GM18951 (cell line): ENCODE data around the gene TSTD2.
"Not testable (repeated sequence)": the region's sequence is repeated elsewhere in the genome, so short reads cannot be mapped to it uniquely, and the experiment has no call there.

Source experiments
- POLR2A ChIP-seq: IDR thresholded peaks from 4 replicates; pipeline ENCODE4 v1.6.1; 2011; ENCODE audit warnings: mild to moderate bottlenecking; ENCODE audit not compliant: insufficient read length, insufficient read depth; ENCODE audit errors: extremely low read depth
- in situ Hi-C: fragments of 300-500 bp; cut with MboI; formaldehyde crosslinking; loops from one replicate; pipeline ENCODE4 v1.12.0; 2022; ENCODE audit warnings: low sequenced_read_pairs, mixed read lengths, inconsistent platforms; ENCODE audit not compliant: unreplicated experiment

Gene TSTD2

DNA sequence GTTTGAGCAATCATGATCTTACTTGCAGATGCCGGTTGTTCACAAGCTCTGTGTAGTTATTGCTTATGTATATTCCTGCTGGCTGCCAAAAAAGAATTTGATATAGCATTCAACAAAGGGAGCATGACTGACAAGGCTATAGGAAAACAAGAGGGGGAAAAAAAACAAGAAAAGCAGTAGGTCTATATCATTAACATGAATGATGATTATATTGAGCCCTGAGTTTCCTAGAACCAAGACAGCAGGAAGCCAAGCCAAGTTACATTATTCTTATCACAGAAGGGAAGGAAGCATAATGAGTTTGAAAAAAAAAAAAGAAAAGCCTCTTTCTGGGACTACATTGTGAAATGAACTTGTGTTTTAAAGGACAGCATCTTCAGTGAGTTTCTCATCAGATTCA, 41.0 kb downstream of the TSTD2 start:
- TF ChIP-seq POLR2A: no peak
- in situ Hi-C loops: no loop called here

GRCh38 chr9:97591535-97591934, 41.6 kb downstream of the TSTD2 start:
- in situ Hi-C loops: no loop called here

DNA sequence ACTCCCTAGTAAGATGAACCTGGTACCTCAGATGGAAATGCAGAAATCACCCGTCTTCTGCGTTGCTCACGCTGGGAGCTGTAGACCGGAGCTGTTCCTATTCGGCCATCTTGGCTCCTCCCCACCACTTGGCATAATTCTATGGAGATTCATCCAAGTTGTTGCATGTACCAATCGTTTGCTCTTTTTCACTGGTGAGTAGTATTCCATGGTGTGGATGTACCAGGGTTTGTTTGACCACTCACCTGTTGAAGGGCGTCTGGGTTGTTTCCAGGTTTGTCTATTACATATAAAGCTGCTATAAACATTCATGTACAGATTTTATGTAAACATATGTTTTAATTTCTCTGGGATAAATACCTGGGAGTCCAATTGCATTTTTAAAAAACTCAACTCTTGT, 46.3 kb downstream of the TSTD2 start:
- in situ Hi-C loops: not testable (repeated sequence)

More at GRCh38 chr9:97591535-97591934, 41.6 kb downstream of the TSTD2 start:
- TF ChIP-seq POLR2A: no peak

DNA sequence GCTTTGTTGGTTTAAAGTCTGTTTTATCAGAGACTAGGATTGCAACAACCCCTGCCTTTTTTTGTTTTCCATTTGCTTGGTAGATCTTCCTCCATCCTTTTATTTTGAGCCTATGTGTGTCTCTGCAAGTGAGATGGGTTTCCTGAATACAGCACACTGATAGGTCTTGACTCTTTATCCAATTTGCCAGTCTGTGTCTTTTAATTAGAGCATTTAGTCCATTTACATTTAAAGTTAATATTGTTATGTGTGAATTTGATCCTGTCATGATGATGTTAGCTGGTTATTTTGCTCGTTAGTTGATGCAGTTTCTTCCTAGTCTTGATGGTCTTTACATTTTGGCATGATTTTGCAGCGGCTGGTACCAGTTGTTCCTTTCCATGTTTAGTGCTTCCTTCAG, 48.4 kb downstream of the TSTD2 start:
- in situ Hi-C loops: not testable (repeated sequence)

- in situ Hi-C loops: not testable (repeated sequence)
These were observed 51.6 kb downstream of the TSTD2 start for GRCh38 chr9:97581590-97581989.

- no peak for TF ChIP-seq POLR2A
- in situ Hi-C loops: no loop called here
These were observed 53.3 kb downstream of the TSTD2 start for GRCh38 chr9:97579914-97580313.

GRCh38 chr9:97578846-97579245, 54.3 kb downstream of the TSTD2 start:
- in situ Hi-C loops: no loop called here
- no peak for TF ChIP-seq POLR2A

- in situ Hi-C loops: no loop called here
- no peak for TF ChIP-seq POLR2A
These were observed 56.1 kb downstream of the TSTD2 start for GRCh38 chr9:97577051-97577450.

GRCh38 chr9:97575673-97576200, 57.4 kb downstream of the TSTD2 start:
- TF ChIP-seq POLR2A: no peak
- in situ Hi-C loops: no loop called here

GRCh38 chr9:97574921-97575672, 58.1 kb downstream of the TSTD2 start:
- peak; percentile 23 for TF ChIP-seq POLR2A
- in situ Hi-C loops: not testable (repeated sequence)

DNA sequence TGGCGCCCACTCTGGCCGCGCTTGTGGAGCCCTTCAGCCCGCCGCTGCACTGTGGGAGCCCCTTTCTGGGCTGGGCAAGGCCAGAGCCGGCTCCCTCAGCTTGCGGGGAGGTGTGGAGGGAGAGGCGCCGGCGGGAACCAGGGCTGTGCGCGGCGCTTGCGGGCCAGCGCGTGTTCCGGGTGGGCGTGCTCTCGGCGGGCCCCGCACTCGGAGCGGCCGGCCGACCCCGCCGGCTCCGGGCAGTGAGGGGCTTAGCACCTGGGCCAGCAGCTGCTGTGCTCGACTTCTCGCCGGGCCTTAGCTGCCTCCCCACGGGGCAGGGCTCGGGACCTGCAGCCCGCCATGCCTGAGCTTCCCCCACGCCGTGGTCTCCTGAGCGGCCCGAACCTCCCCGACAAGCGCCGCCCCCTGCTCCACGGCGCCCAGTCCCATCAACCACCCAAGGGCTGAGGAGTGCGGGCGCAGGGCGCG, 59.0 kb downstream of the TSTD2 start:
- in situ Hi-C loops: not testable (repeated sequence)

DNA sequence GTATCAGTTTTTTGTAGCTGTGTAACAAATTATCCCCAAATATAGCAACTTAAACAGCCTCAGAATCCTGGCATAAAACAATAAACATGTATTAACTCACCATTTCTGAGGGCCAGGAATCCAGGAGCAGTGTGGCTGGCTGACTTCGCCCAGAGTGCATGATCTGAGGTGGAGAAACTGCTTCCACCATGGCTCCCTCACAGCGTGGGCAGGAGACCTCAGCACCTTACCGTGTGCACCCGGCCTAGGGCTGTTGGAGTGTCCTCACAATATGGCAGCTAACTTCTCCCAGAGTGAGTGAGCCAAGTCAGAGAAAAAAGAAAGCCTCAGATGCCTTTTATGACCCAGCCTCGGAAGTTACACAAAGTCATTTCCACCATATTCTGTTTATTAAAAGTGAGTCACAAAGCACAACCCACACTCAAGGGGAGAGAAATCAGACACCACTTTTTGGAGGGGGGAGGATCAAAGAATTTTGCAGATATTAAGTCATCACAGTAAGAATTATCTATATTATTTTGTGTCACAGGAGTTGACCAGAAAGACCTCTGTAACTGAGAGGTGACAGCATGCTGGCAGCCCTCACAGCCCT, 59.6 kb downstream of the TSTD2 start:
- TF ChIP-seq POLR2A: no peak
- in situ Hi-C loops: no loop called here

- TF ChIP-seq POLR2A: no peak
- in situ Hi-C loops: no loop called here
These were observed 60.2 kb downstream of the TSTD2 start for GRCh38 chr9:97572892-97573365.

DNA sequence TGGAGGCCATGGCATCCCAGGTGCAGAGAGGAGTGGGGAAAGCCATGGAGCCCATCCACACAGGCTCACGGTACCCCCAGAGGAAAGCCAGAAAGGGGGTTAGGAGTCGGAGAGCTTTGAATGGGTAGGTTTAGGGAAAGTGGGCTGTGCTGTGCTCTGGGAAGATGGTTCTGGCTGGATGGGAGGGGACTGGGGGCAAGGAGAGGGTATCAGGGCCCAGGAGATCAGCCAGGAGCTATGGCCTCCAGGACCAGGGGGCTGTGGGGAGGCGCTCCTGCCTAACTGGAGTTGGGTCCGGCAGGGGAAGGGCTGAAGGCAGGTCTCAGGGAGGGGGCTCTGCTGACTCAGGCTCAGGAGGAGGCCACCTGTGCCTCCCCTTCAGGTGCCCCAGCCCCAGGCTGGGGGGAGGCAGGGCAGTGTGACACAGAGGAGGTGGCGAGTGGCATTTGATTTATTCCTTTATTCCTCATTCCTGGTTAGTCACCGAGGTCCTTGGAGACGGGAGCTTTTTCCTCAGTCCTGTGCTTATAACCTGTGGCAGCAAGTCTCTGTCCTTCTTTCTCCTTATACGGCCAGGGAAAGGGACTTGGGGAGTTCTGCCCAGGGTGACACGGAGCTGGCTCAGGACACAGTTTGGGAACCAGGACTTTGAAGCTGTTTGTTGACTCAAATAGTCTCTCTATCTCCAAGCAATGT, 60.8 kb downstream of the TSTD2 start:
- TF ChIP-seq POLR2A: no peak
- in situ Hi-C loops: no loop called here

- no peak for TF ChIP-seq POLR2A
- in situ Hi-C loops: no loop called here
These were observed 61.5 kb downstream of the TSTD2 start for GRCh38 chr9:97571664-97572063.
